ENCODE results near the gene RTN4.

RTN4 gene

GRCh38 chr2:54966837-54967236 is 83.4 kb downstream of the RTN4 start:
- no peak for DNase-seq

GRCh38 chr2:54966165-54966832 is 84.0 kb downstream of the RTN4 start:
- no peak for DNase-seq

GRCh38 chr2:54965425-54965824 is 84.8 kb downstream of the RTN4 start:
- no peak for DNase-seq

- DNase-seq, result peak; percentile 51
These were observed 85.4 kb downstream of the RTN4 start for GRCh38 chr2:54964816-54965215.

- no peak for DNase-seq
These were observed 86.0 kb downstream of the RTN4 start for GRCh38 chr2:54964271-54964670.

- DNase-seq, result no peak
These were observed 86.8 kb downstream of the RTN4 start for GRCh38 chr2:54963476-54963875.

- no peak for DNase-seq
These were observed 87.3 kb downstream of the RTN4 start for GRCh38 chr2:54962935-54963440.

- DNase-seq, result no peak
These were observed 87.7 kb downstream of the RTN4 start for GRCh38 chr2:54962511-54962910.

GRCh38 chr2:54960164-54960563 is 90.1 kb downstream of the RTN4 start:
- DNase-seq, result no peak

- DNase-seq, result peak; percentile 37
These were observed 91.4 kb downstream of the RTN4 start for GRCh38 chr2:54958717-54959371.

- DNase-seq, result peak; percentile 46
These were observed 92.8 kb downstream of the RTN4 start for GRCh38 chr2:54957321-54957999.

- DNase-seq, result peak; percentile 63
These were observed 94.1 kb downstream of the RTN4 start for GRCh38 chr2:54956111-54956627.

GRCh38 chr2:54955358-54956110 is 94.7 kb downstream of the RTN4 start:
- DNase-seq, result peak; percentile 94

- peak; percentile 46 for DNase-seq
These were observed 95.4 kb downstream of the RTN4 start for GRCh38 chr2:54954705-54955357.

- DNase-seq, result no peak
These were observed 96.1 kb downstream of the RTN4 start for GRCh38 chr2:54954158-54954557.

- DNase-seq, result no peak
These were observed 97.2 kb downstream of the RTN4 start for GRCh38 chr2:54952978-54953456.

- peak; percentile 39 for DNase-seq
These were observed 97.8 kb downstream of the RTN4 start for GRCh38 chr2:54952425-54952824.

- DNase-seq, result no peak
These were observed 99.4 kb downstream of the RTN4 start for GRCh38 chr2:54950811-54951210.

GRCh38 chr2:54949431-54949830 is 100.8 kb downstream of the RTN4 start:
- DNase-seq, result no peak

GRCh38 chr2:54948120-54948519 is 102.1 kb downstream of the RTN4 start:
- no peak for DNase-seq

- DNase-seq, result no peak
These were observed 102.6 kb downstream of the RTN4 start for GRCh38 chr2:54947646-54948045.

GRCh38 chr2:54947136-54947535 is 103.1 kb downstream of the RTN4 start:
- no peak for DNase-seq
